Muscle layer of colon (tissue), 2 donors: ENCODE results near the gene MFNG.

Source experiments
- H3K27ac ChIP-seq: one replicate; pipeline ENCODE4 v1.7.0; 2013; ENCODE audit warnings: low read depth, mild to moderate bottlenecking, low read length, moderate library complexity
- H3K27me3 ChIP-seq, 2 donors: one replicate each; pipeline ENCODE4 v1.7.0; 2013; ENCODE audit warnings: low read length in 2 of 2, mild to moderate bottlenecking in 2 of 2; ENCODE audit not compliant: insufficient read depth in 2 of 2, control insufficient read depth in 1 of 2
- H3K36me3 ChIP-seq: one replicate; pipeline ENCODE4 v1.7.0; 2013; ENCODE audit warnings: mild to moderate bottlenecking, low read length; ENCODE audit not compliant: insufficient read depth
- H3K4me1 ChIP-seq: one replicate; pipeline ENCODE4 v1.7.0; 2013; ENCODE audit warnings: mild to moderate bottlenecking, low read length; ENCODE audit not compliant: insufficient read depth
- H3K4me3 ChIP-seq, 2 donors: one replicate each; pipeline ENCODE4 v1.7.0; 2013; ENCODE audit warnings: low read length in 2 of 2, low read depth in 1 of 2, mild to moderate bottlenecking in 1 of 2, moderate library complexity in 1 of 2
- H3K9ac ChIP-seq: one replicate; pipeline ENCODE4 v1.7.0; 2013; ENCODE audit warnings: low read length
- H3K9me3 ChIP-seq: one replicate; pipeline ENCODE4 v1.7.0; 2013; ENCODE audit warnings: mild to moderate bottlenecking, low read length
- donor health status: abdominal sarcoma.
- donor health status: Adenocarcinoma of cecum.

The MFNG gene

GRCh38 chr22:37510091-37510490 is 23.9 kb upstream of the MFNG start:
- H3K4me3 ChIP-seq: no peak overlapping the region
- no peaks in the 10 kb centered on the region for H3K9me3 ChIP-seq
- H3K27me3 ChIP-seq: no peaks in the 10 kb centered on the region
- H3K4me1 ChIP-seq: peaks cover 8% of the 10 kb centered on the region
- H3K9ac ChIP-seq: no peak overlapping the region
- H3K36me3 ChIP-seq: no peaks in the 10 kb centered on the region
- H3K27ac ChIP-seq: no peak overlapping the region

GRCh38 chr22:37509059-37509860 is 23.1 kb upstream of the MFNG start:
- H3K4me3 ChIP-seq: no peak overlapping the region
- no peaks in the 10 kb centered on the region for H3K27me3 ChIP-seq
- no peak overlapping the region for H3K27ac ChIP-seq
- no peaks in the 10 kb centered on the region for H3K36me3 ChIP-seq
- peaks cover 8% of the 10 kb centered on the region for H3K4me1 ChIP-seq
- H3K9me3 ChIP-seq: no peaks in the 10 kb centered on the region
- H3K9ac ChIP-seq: no peak overlapping the region

GRCh38 chr22:37508431-37508992 is 22.3 kb upstream of the MFNG start:
- Histone ChIP-seq H3K9ac (no peak overlapping the region), H3K9me3 (no peaks in the 10 kb centered on the region), H3K36me3 (no peaks in the 10 kb centered on the region), H3K27me3 (no peaks in the 10 kb centered on the region), H3K4me3 (no peak overlapping the region), H3K27ac (no peak overlapping the region), H3K4me1 (peaks cover 8% of the 10 kb centered on the region)

- Histone ChIP-seq H3K9me3 (no peaks in the 10 kb centered on the region), H3K36me3 (no peaks in the 10 kb centered on the region), H3K27ac (no peak overlapping the region), H3K27me3 (no peaks in the 10 kb centered on the region), H3K4me3 (no peak overlapping the region), H3K9ac (no peak overlapping the region), H3K4me1 (peaks cover 8% of the 10 kb centered on the region)
Measured at GRCh38 chr22:37507731-37508130, 21.5 kb upstream of the MFNG start.

GRCh38 chr22:37505989-37506388 is 19.8 kb upstream of the MFNG start:
- no peak overlapping the region for H3K9ac ChIP-seq
- H3K4me3 ChIP-seq: no peak overlapping the region
- no peaks in the 10 kb centered on the region for H3K9me3 ChIP-seq
- H3K27ac ChIP-seq: no peak overlapping the region
- H3K4me1 ChIP-seq: no peaks in the 10 kb centered on the region
- H3K36me3 ChIP-seq: no peaks in the 10 kb centered on the region
- H3K27me3 ChIP-seq: no peaks in the 10 kb centered on the region

GRCh38 chr22:37505565-37505964 is 19.4 kb upstream of the MFNG start:
- Histone ChIP-seq H3K9ac (no peak overlapping the region), H3K27me3 (no peaks in the 10 kb centered on the region), H3K9me3 (no peaks in the 10 kb centered on the region), H3K27ac (no peak overlapping the region), H3K36me3 (no peaks in the 10 kb centered on the region), H3K4me3 (no peak overlapping the region), H3K4me1 (no peaks in the 10 kb centered on the region)

- Histone ChIP-seq H3K27me3 (no peaks in the 10 kb centered on the region), H3K9ac (no peak overlapping the region), H3K36me3 (no peaks in the 10 kb centered on the region), H3K27ac (no peak overlapping the region), H3K4me3 (no peak overlapping the region), H3K9me3 (no peaks in the 10 kb centered on the region), H3K4me1 (no peaks in the 10 kb centered on the region)
Measured at GRCh38 chr22:37504964-37505363, 18.8 kb upstream of the MFNG start.

GRCh38 chr22:37503850-37504249 is 17.7 kb upstream of the MFNG start:
- no peaks in the 10 kb centered on the region for H3K9me3 ChIP-seq
- peaks cover 0 to 4% of the 10 kb centered on the region in 2 donors for H3K27me3 ChIP-seq
- H3K36me3 ChIP-seq: no peaks in the 10 kb centered on the region
- no peak overlapping the region for H3K9ac ChIP-seq
- H3K4me1 ChIP-seq: no peaks in the 10 kb centered on the region
- no peak overlapping the region for H3K4me3 ChIP-seq
- no peak overlapping the region for H3K27ac ChIP-seq

GRCh38 chr22:37503183-37503683 is 17.0 kb upstream of the MFNG start:
- no peaks in the 10 kb centered on the region for H3K9me3 ChIP-seq
- H3K36me3 ChIP-seq: no peaks in the 10 kb centered on the region
- no peaks in the 10 kb centered on the region for H3K4me1 ChIP-seq
- no peak overlapping the region for H3K27ac ChIP-seq
- H3K27me3 ChIP-seq: peaks cover 0 to 7% of the 10 kb centered on the region in 2 donors
- no peak overlapping the region for H3K9ac ChIP-seq
- H3K4me3 ChIP-seq: no peak overlapping the region

GRCh38 chr22:37502342-37503182 is 16.4 kb upstream of the MFNG start:
- Histone ChIP-seq H3K27ac (no peak overlapping the region), H3K36me3 (no peaks in the 10 kb centered on the region)

GRCh38 chr22:37501610-37502341 is 15.6 kb upstream of the MFNG start:
- Histone ChIP-seq H3K4me1 (no peaks in the 10 kb centered on the region), H3K27ac (no peak overlapping the region), H3K27me3 (peaks cover 0 to 11% of the 10 kb centered on the region in 2 donors), H3K9me3 (no peaks in the 10 kb centered on the region), H3K4me3 (no peak overlapping the region), H3K36me3 (no peaks in the 10 kb centered on the region), H3K9ac (no peak overlapping the region)

More at GRCh38 chr22:37502342-37503182, 16.4 kb upstream of the MFNG start:
- H3K9ac ChIP-seq: no peak overlapping the region
- peaks cover 0 to 11% of the 10 kb centered on the region in 2 donors for H3K27me3 ChIP-seq
- H3K4me3 ChIP-seq: no peak overlapping the region
- no peaks in the 10 kb centered on the region for H3K9me3 ChIP-seq
- no peaks in the 10 kb centered on the region for H3K4me1 ChIP-seq
